SU-DHL-6 (cell line): ENCODE measurements around the gene VPS4A.

ENCODE experiments used
- H2AFZ ChIP-seq: fragments of 200-600 bp; sonication (generic); 2 replicates; pipeline ENCODE4 v1.6.1; 2014; ENCODE audit warnings: low read depth, mild to moderate bottlenecking, moderate library complexity, mixed read lengths, antibody characterized with exemption, low read length; ENCODE audit not compliant: severe bottlenecking
- H3F3A ChIP-seq: fragments of 200-600 bp; shearing (Covaris generic); 2 replicates; pipeline ENCODE4 v1.6.0; 2016; ENCODE audit warnings: antibody characterized with exemption, mild to moderate bottlenecking; ENCODE audit not compliant: insufficient read depth
- H3K27ac ChIP-seq: fragments of 200-600 bp; sonication (generic); 2 replicates; pipeline ENCODE4 v1.5.1; 2016; ENCODE audit warnings: low read depth, mild to moderate bottlenecking, low read length, moderate library complexity, mixed read lengths
- H3K27me3 ChIP-seq: fragments of 200-600 bp; sonication (generic), shearing (Covaris generic); 2 replicates; pipeline ENCODE4 v1.6.0; 2014; ENCODE audit warnings: mild to moderate bottlenecking, low read length
- H3K36me3 ChIP-seq: fragments of 200-600 bp; sonication (generic); 2 replicates; pipeline ENCODE4 v1.6.1; 2014; ENCODE audit warnings: mild to moderate bottlenecking, low read length, mixed read lengths
- H3K4me2 ChIP-seq: fragments of 300-600, 200-600 bp; shearing (Covaris generic), sonication (generic); 2 replicates; pipeline ENCODE4 v1.6.0; 2014; ENCODE audit warnings: low read length, low read depth, mild to moderate bottlenecking; ENCODE audit not compliant: poor library complexity, severe bottlenecking
- H3K4me3 ChIP-seq: fragments of 200-600 bp; sonication (generic); 2 replicates; pipeline ENCODE4 v1.5.1; 2014; ENCODE audit warnings: antibody characterized with exemption, low read length, mild to moderate bottlenecking, mixed read lengths; ENCODE audit not compliant: insufficient read depth, poor library complexity, severe bottlenecking
- H3K79me2 ChIP-seq: fragments of 200-600 bp; sonication (generic); 2 replicates; pipeline ENCODE4 v1.6.1; 2014; ENCODE audit warnings: mild to moderate bottlenecking, low read length, moderate library complexity; ENCODE audit not compliant: insufficient read depth
- H3K9ac ChIP-seq: fragments of 200-600 bp; sonication (generic); 2 replicates; pipeline ENCODE4 v1.7.0; 2014; ENCODE audit warnings: mild to moderate bottlenecking, low read length
- H3K9me2 ChIP-seq: fragments of 200-600 bp; sonication (generic); replicated peaks from 2 replicates; pipeline ENCODE4 v1.6.1; 2014; ENCODE audit warnings: low read length; ENCODE audit not compliant: insufficient read depth
- H3K9me3 ChIP-seq: fragments of 200-600 bp; sonication (generic); 2 replicates; pipeline ENCODE4 v1.6.1; 2014; ENCODE audit warnings: low read length, mixed read lengths; ENCODE audit not compliant: insufficient read depth
- H4K20me1 ChIP-seq: fragments of 200-600 bp; sonication (generic); 2 replicates; pipeline ENCODE4 v1.6.1; 2014; ENCODE audit warnings: low read depth, mild to moderate bottlenecking, antibody characterized with exemption, low read length, moderate library complexity, mixed read lengths
- EZH2phosphoT487 ChIP-seq: fragments of 200-600 bp; sonication (generic), shearing (Covaris generic); conservative IDR thresholded peaks from 2 replicates; pipeline ENCODE4 v1.6.1; 2018; ENCODE audit warnings: mild to moderate bottlenecking, antibody characterized with exemption, low read length, moderate library complexity, mixed read lengths
- TF ChIP-seq, protein P1 (sequence below): fragments of 200-600 bp; sonication (generic); IDR thresholded peaks from one replicate; pipeline ENCODE4 v1.5.1; 2017; ENCODE audit warnings: antibody characterized with exemption, mild to moderate bottlenecking, low read length, moderate library complexity; ENCODE audit not compliant: insufficient read depth, poor library complexity, severe bottlenecking

VPS4A gene

DNA sequence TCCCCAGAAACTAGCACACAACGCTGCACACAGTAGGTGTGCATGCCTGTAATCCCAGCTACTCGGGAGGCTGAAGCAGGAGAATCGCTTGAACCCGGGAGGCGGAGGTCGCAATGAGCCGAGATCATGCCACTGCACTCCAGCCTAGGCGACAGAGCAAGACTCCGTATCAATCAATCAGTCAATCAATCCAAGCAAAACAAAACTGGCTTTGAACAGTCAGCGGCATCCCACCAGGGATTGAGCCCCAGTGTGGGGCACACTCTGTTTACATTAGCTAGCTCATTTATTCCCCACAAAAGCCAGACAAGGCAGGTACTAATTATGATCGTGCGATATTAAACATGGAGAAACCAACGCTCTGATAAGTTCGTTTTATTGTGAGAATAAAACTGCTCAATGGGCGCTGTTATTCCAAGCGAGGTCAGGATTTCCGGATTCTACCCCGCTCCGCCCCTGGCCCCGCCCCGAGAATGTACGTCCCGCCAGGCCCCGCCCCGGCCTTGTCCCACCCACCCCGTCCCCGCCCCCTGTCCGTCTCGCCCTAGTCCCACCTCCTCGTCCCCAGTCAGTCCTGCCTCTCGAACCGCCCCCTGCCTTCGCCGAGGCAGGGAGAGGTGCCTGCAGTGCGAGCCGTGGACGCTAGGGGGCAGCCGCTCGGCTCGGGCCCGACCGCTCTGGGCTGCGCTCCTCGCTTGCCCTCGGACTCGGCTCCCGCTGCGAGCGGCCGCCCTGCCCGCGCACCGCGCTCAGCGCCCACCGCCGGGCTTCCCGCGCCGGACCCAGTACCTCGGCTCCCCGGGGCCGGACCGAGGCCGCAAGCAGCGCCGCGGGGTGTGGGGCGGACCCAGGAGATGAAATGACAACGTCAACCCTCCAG, at the start of gene VPS4A:
VPS4A (plus strand) TSS at position 698 of the 880 bp plus-strand sequence; CDS start at position 860, 162 bp downstream.
- no peaks in the 10 kb centered on the region for H3K36me3 ChIP-seq
- H3F3A ChIP-seq = peaks cover 19% of the 10 kb centered on the region
- no peaks in the 10 kb centered on the region for H3K9me3 ChIP-seq
- H4K20me1 ChIP-seq = no peaks in the 10 kb centered on the region; the same call in 1 of the 2 replicates
- no peaks in the 10 kb centered on the region for H3K27me3 ChIP-seq
- H3K4me2 ChIP-seq = peak within 1 kb of the TSS; percentile 65
- H3K9ac ChIP-seq = peak within 1 kb of the TSS; percentile 86
- no peaks in the 10 kb centered on the region for H3K9me2 ChIP-seq
- peak within 1 kb of the TSS; percentile 73 for H3K4me3 ChIP-seq
- TF ChIP-seq, protein P1, sequence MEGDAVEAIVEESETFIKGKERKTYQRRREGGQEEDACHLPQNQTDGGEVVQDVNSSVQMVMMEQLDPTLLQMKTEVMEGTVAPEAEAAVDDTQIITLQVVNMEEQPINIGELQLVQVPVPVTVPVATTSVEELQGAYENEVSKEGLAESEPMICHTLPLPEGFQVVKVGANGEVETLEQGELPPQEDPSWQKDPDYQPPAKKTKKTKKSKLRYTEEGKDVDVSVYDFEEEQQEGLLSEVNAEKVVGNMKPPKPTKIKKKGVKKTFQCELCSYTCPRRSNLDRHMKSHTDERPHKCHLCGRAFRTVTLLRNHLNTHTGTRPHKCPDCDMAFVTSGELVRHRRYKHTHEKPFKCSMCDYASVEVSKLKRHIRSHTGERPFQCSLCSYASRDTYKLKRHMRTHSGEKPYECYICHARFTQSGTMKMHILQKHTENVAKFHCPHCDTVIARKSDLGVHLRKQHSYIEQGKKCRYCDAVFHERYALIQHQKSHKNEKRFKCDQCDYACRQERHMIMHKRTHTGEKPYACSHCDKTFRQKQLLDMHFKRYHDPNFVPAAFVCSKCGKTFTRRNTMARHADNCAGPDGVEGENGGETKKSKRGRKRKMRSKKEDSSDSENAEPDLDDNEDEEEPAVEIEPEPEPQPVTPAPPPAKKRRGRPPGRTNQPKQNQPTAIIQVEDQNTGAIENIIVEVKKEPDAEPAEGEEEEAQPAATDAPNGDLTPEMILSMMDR = peak; percentile 54
- no peak for TF ChIP-seq EZH2phosphoT487
- peak within 1 kb of the TSS; percentile 55 for H2AFZ ChIP-seq
- peak within 1 kb of the TSS; percentile 67 for H3K27ac ChIP-seq
- peaks cover 35% of the 10 kb centered on the region for H3K79me2 ChIP-seq

DNA sequence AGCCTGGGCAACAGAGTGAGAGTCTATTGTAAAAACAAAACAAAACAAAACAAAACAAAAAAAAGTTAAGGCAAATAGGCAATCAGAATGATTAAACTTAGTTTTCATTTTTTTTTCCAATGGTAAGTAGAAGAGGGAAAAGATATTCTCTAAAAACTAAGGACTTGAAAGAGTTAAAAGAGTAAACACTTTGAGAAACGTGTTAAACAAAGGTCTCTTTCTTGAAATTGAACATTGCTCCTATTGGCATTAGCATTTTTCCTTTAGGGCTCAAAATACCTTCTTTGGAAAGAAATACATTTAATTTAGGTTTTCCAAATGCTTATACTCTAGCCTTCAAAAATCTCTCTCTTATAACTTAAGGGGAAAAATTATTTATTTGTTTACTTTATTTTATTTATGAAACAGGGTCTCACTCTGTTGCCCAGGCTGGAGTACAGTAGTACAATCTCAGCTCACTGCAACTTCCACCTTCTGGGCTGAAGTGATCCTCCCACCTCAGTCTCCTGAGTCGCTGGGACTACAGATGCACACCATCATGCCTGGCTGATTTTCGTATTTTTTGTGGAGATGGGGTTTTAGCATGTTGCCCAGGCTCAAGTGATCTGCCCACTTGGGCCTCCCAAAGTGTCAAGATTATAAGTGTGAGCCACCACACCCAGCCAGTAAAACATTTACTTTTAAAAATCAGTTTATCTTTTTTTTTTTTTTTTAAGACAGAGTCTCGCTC, 44.7 kb upstream of the VPS4A start:
- Histone ChIP-seq H3K4me3 (no peak overlapping the region), H3K9me2 (no peaks in the 10 kb centered on the region), H3K9ac (no peak overlapping the region), H2AFZ (no peak overlapping the region), H3K4me2 (no peak overlapping the region), H3K27me3 (no peaks in the 10 kb centered on the region), H4K20me1 (no peaks in the 10 kb centered on the region), H3K36me3 (peaks cover 16% of the 10 kb centered on the region; the same call in 1 of the 2 replicates), H3K9me3 (no peaks in the 10 kb centered on the region), H3F3A (no peaks in the 10 kb centered on the region), H3K27ac (no peak overlapping the region), H3K79me2 (no peaks in the 10 kb centered on the region)
- TF ChIP-seq, protein P1 = no peak
- no peak for TF ChIP-seq EZH2phosphoT487

DNA sequence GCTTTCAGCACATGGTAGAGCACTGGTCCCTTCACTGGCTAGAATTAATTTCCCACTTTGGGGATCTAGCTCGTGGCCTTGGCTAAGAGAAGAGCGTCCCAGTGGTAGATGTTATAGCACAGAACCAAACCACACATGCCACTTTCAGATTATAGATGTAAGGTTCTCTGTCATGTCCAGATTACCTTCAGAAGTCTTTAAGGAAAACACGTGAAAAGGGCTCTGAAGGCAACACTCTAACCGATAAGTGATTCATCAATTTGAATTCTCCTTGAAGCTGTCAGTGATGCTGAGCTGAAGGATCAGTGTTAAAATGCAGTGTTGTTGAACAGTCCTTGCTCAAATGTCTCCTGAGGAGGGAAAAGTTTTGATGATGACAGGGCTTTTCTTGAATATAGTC, 43.5 kb upstream of the VPS4A start:
- TF ChIP-seq, protein P1 = no peak
- TF ChIP-seq EZH2phosphoT487 = no peak
- Histone ChIP-seq H3K4me2 (no peak overlapping the region), H3K4me3 (no peak overlapping the region), H3K9me3 (no peaks in the 10 kb centered on the region), H3F3A (peaks cover 4% of the 10 kb centered on the region; the same call in 1 of the 2 replicates), H3K9me2 (no peaks in the 10 kb centered on the region), H3K27me3 (no peaks in the 10 kb centered on the region), H2AFZ (no peak overlapping the region), H4K20me1 (no peaks in the 10 kb centered on the region), H3K9ac (no peak overlapping the region), H3K27ac (no peak overlapping the region), H3K36me3 (peaks cover 19% of the 10 kb centered on the region; the same call in 1 of the 2 replicates), H3K79me2 (no peaks in the 10 kb centered on the region)
